Measurements from ENCODE around the gene FHDC1.

Gene FHDC1

DNA sequence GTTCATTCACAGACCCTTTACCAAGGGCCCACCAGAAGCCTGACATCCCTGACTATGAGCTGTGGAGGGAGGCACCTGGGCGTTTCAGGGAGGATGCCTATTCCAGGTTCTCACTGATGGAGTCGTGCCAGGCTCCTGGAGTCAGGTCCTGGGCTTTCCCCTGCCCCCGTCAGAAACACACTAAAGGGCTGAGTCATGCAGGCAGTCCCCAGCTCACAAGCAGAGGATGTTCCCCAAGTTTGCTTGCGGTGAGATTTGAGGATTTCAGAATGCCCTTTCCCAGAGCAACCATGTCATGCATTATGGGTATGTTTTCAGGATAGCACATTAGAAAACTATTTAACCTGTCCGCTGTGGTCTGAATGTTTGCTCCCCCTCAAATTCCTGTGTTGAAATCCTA, 45.2 kb downstream of the FHDC1 start:
- TF ChIP-seq ZBTB7A (IDR thresholded peaks at IDR 0.05; ENCODE audit: low read depth) (no peak), FOXM1 (IDR thresholded peaks at IDR 0.05; ENCODE audit: borderline replicate concordance, low read depth) (no peak)

DNA sequence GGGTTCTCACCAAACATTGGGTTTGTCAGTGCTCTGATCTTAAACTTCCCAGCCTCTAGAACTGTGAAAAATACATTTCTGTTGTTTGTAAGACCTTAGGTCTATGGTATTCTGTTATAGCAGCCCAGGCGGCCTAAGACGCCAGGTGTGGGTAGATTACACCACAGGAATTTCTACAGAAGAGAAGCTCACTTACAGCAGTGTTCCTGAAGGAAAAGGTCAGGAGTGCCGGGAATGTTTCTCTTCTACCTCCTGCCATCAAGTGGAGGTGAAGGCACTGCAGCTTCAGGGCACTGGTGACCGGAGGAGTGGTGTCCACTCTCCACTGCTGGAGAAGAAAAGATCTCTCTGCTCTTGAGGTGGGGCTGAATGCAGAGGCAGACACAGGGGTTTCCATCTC, 45.7 kb downstream of the FHDC1 start:
- TF ChIP-seq EGR1 (IDR thresholded peaks at IDR 0.05) (no peak), NFIC (IDR thresholded peaks at IDR 0.05) (no peak)
- TF ChIP-seq, protein P1, sequence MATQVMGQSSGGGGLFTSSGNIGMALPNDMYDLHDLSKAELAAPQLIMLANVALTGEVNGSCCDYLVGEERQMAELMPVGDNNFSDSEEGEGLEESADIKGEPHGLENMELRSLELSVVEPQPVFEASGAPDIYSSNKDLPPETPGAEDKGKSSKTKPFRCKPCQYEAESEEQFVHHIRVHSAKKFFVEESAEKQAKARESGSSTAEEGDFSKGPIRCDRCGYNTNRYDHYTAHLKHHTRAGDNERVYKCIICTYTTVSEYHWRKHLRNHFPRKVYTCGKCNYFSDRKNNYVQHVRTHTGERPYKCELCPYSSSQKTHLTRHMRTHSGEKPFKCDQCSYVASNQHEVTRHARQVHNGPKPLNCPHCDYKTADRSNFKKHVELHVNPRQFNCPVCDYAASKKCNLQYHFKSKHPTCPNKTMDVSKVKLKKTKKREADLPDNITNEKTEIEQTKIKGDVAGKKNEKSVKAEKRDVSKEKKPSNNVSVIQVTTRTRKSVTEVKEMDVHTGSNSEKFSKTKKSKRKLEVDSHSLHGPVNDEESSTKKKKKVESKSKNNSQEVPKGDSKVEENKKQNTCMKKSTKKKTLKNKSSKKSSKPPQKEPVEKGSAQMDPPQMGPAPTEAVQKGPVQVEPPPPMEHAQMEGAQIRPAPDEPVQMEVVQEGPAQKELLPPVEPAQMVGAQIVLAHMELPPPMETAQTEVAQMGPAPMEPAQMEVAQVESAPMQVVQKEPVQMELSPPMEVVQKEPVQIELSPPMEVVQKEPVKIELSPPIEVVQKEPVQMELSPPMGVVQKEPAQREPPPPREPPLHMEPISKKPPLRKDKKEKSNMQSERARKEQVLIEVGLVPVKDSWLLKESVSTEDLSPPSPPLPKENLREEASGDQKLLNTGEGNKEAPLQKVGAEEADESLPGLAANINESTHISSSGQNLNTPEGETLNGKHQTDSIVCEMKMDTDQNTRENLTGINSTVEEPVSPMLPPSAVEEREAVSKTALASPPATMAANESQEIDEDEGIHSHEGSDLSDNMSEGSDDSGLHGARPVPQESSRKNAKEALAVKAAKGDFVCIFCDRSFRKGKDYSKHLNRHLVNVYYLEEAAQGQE (IDR thresholded peaks at IDR 0.05; ENCODE audit: low read depth): no peak
- TF ChIP-seq, protein P2, sequence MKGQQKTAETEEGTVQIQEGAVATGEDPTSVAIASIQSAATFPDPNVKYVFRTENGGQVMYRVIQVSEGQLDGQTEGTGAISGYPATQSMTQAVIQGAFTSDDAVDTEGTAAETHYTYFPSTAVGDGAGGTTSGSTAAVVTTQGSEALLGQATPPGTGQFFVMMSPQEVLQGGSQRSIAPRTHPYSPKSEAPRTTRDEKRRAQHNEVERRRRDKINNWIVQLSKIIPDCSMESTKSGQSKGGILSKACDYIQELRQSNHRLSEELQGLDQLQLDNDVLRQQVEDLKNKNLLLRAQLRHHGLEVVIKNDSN (IDR thresholded peaks at IDR 0.05): no peak
- TF ChIP-seq, protein P3, sequence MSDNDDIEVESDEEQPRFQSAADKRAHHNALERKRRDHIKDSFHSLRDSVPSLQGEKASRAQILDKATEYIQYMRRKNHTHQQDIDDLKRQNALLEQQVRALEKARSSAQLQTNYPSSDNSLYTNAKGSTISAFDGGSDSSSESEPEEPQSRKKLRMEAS (IDR thresholded peaks at IDR 0.05): no peak

DNA sequence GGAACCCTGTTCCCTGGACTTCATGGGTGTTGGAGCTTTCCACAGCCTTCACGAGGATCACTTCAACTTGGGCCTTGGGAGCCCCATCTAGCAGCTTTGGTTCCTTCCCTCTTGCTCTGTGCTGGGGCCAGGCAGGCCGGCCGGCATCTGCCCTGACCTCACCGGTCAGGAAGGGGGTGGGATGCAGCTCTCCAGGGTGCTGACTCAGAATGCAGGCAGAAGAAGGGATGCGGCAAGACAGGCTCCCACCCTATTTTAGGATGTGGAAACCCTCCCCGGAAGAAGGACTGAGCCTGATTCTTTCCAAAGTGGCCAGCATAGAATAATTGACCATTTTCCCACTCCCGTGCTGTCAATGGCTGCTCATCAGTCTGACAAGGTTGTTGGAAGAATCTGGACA, 47.1 kb downstream of the FHDC1 start:
- TF ChIP-seq, protein P1 (IDR thresholded peaks at IDR 0.05; ENCODE audit: low read depth): peak; percentile 86
- no peak for TF ChIP-seq CEBPB (IDR thresholded peaks at IDR 0.05)

DNA sequence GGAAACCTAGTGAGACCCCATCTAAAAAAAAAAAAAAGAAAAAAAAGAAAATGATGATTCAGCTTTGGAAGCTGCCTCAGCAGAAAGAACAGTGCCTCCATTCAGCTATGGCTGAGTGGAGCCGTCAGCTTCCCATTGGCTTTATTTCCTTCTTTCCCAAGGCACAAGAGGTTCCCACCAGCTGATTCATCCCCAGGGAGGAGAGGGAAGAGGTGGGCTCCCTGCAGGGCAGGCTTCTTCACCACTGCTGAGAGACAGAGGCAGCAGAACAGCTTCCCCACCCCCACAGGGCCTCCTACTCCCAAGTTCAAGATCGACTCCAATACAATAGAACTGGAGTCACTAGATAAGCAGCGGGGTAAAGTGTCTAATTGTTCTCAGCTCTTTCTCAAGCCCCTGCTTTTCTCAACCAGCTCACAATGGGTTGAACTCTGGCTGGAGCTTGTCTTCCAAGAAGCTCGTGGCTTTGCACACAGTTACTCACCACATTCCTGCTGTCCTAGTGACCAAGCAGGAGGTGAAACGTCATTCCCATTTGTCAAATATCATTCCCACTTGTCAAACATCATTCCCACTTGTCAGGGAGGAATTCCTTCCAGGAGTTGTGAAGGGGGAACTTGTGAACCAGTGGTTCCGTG, 47.8 kb downstream of the FHDC1 start:
- TF ChIP-seq EGR1 (IDR thresholded peaks at IDR 0.05) (no peak), TEAD4 (IDR thresholded peaks at IDR 0.05) (peak; percentile 40; the same call in 1 of the 2 replicates)

DNA sequence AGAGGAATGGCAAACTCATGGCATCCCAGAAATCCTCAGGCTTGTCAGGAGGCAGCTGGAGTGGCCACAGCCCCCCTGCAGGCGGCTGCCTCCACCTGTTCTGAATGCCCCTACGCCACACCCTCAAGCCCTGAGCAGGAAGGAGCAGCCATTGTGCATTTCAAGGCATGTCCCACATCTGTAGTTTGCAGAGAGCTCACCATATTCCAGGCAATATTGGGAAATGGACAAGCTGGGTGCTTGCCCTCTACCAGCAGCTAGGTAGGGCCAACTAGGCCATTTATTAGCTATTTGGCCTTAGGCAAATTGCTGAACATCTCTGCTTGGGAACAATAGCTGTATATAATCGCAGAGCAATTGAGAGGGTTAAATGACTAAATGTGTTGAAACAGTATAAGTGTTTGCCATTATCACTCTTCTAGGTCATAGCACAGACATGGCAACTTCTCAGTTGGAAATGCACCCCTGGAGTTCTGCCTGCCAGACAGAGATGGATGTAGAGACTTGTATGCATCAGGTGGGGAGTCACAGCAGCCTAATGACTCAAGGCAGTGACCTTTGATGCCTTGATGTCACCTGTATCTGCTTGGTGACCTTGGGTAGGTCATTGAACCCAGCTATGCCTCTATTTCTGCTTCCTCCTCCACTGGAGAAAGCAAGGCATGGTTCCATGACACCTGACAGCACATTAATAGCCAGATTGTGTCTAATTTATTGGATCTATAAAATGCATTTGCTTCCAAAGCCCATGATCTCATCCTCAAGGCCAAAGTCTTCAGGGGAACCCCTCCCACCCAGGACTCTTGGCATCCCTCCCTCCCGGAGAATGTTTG, 52.8 kb downstream of the FHDC1 start:
- no peak for TF ChIP-seq EP300 (IDR thresholded peaks at IDR 0.05; ENCODE audit: borderline replicate concordance)
- TF ChIP-seq, protein P1 (IDR thresholded peaks at IDR 0.05; ENCODE audit: low read depth): no peak
- no peak for TF ChIP-seq CREB1 (IDR thresholded peaks at IDR 0.05; ENCODE audit: low read depth)
- TF ChIP-seq CEBPB (IDR thresholded peaks at IDR 0.05): no peak
- TF ChIP-seq, protein P2 (IDR thresholded peaks at IDR 0.05): no peak

DNA sequence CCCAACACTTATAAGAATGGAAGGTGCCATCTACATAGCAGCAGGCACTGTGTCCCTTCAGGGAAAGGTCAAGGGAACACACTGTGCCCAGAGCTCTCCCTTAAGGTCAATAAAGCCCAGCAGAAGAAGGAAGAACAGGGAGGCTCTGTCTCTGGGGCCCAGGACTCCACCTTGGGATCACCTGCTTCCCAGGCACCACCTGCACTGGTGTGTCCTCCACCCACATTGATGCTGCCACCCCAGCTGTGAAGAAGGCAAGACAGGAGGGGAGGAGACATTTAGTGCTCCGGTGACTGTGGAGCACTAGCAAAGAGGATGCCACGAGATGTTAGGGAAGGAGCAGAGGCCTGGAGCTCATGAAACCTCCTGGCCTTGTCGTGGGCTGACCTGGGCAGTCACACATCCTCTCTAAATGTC, 53.4 kb downstream of the FHDC1 start:
- TF ChIP-seq CEBPB (IDR thresholded peaks at IDR 0.05) (no peak), FOXM1 (IDR thresholded peaks at IDR 0.05; ENCODE audit: borderline replicate concordance, low read depth) (no peak), RAD21 (IDR thresholded peaks at IDR 0.05; ENCODE audit: low read depth) (no peak), NFIC (IDR thresholded peaks at IDR 0.05) (no peak), TAF1 (IDR thresholded peaks at IDR 0.05; ENCODE audit: low read depth) (no peak), EGR1 (IDR thresholded peaks at IDR 0.05) (no peak), TCF12 (IDR thresholded peaks at IDR 0.05; ENCODE audit: low read depth) (no peak), CREB1 (IDR thresholded peaks at IDR 0.05; ENCODE audit: low read depth) (no peak), ZBTB7A (IDR thresholded peaks at IDR 0.05; ENCODE audit: low read depth) (no peak), TEAD4 (IDR thresholded peaks at IDR 0.05) (no peak), YY1 (IDR thresholded peaks at IDR 0.05; ENCODE audit: low read depth) (no peak), EP300 (IDR thresholded peaks at IDR 0.05; ENCODE audit: borderline replicate concordance) (no peak)
- TF ChIP-seq, protein P2 (IDR thresholded peaks at IDR 0.05): no peak
- TF ChIP-seq, protein P1 (IDR thresholded peaks at IDR 0.05; ENCODE audit: low read depth): no peak
- TF ChIP-seq, protein P3 (IDR thresholded peaks at IDR 0.05): no peak

Data from Ishikawa (cell line).